Measurements from ENCODE around the gene RNF17. TPM values are rescaled to one million over a fixed set of nuclear protein-coding genes. Genes with fewer than 3 reads are reported as not detected.
"Not testable (repeated sequence)": the region's sequence is repeated elsewhere in the genome, so short reads cannot be mapped to it uniquely, and the experiment has no call there.

RNF17 gene
- total RNA-seq, 3 donors from 2014 or later = 0.29 TPM; not detected in 2

GRCh38 chr13:24827799-24828198, 63.8 kb downstream of the RNF17 start:
- Histone ChIP-seq H3K27ac (no peak overlapping the region), H3K27me3 (no peaks in the 10 kb centered on the region), H3K4me1 (no peaks in the 10 kb centered on the region), H3K4me3 (no peak overlapping the region), H3K9me3 (no peaks in the 10 kb centered on the region), H3K36me3 (no peaks in the 10 kb centered on the region)
- TF ChIP-seq POLR2AphosphoS5 (IDR thresholded peaks at IDR 0.05) = no peak
- TF ChIP-seq POLR2A (IDR thresholded peaks at IDR 0.05) = no peak
- TF ChIP-seq CTCF (IDR thresholded peaks at IDR 0.05) = no peak
- intact Hi-C loops (cut with DNase I; ENCODE audit: low total_unique reads) = no loop called here
- DNase-seq (ENCODE audit: low spot score in 2 of 2) = no peak

GRCh38 chr13:24834902-24835510, 71.0 kb downstream of the RNF17 start:
- Histone ChIP-seq H3K4me3 (no peak overlapping the region), H3K4me1 (no peaks in the 10 kb centered on the region), H3K36me3 (no peaks in the 10 kb centered on the region), H3K27ac (no peak overlapping the region), H3K27me3 (no peaks in the 10 kb centered on the region), H3K9me3 (no peaks in the 10 kb centered on the region)
- TF ChIP-seq POLR2AphosphoS5 (IDR thresholded peaks at IDR 0.05) = no peak
- no peak for TF ChIP-seq CTCF (IDR thresholded peaks at IDR 0.05)
- no peak for TF ChIP-seq POLR2A (IDR thresholded peaks at IDR 0.05)
- intact Hi-C loops (cut with DNase I; ENCODE audit: low total_unique reads) = no loop called here
- no peak for DNase-seq (ENCODE audit: low spot score in 2 of 2)

GRCh38 chr13:24837528-24837927, 73.6 kb downstream of the RNF17 start:
- H3K4me1 ChIP-seq; intact Hi-C loops (cut with DNase I; ENCODE audit: low total_unique reads); DNase-seq (ENCODE audit: low spot score in 2 of 2): not testable (repeated sequence)

GRCh38 chr13:24842549-24843274, 78.7 kb downstream of the RNF17 start:
- Histone ChIP-seq H3K27ac (no peak overlapping the region), H3K27me3 (no peaks in the 10 kb centered on the region), H3K9me3 (no peaks in the 10 kb centered on the region), H3K4me1 (no peaks in the 10 kb centered on the region), H3K36me3 (no peaks in the 10 kb centered on the region), H3K4me3 (no peak overlapping the region)
- TF ChIP-seq POLR2A (IDR thresholded peaks at IDR 0.05) = no peak
- no peak for TF ChIP-seq POLR2AphosphoS5 (IDR thresholded peaks at IDR 0.05)
- no peak for TF ChIP-seq CTCF (IDR thresholded peaks at IDR 0.05)
- intact Hi-C loops (cut with DNase I; ENCODE audit: low total_unique reads) = no loop called here
- no peak for DNase-seq (ENCODE audit: low spot score in 2 of 2)

More at GRCh38 chr13:24837528-24837927, 73.6 kb downstream of the RNF17 start:
- H3K4me3 ChIP-seq, H3K36me3 ChIP-seq, H3K27me3 ChIP-seq, H3K27ac ChIP-seq, H3K9me3 ChIP-seq: not testable (repeated sequence)

- Histone ChIP-seq H3K4me3 (no peak overlapping the region), H3K36me3 (no peaks in the 10 kb centered on the region), H3K27ac (no peak overlapping the region), H3K9me3 (no peaks in the 10 kb centered on the region), H3K27me3 (no peaks in the 10 kb centered on the region), H3K4me1 (no peaks in the 10 kb centered on the region)
- TF ChIP-seq POLR2A (IDR thresholded peaks at IDR 0.05) (no peak), POLR2AphosphoS5 (IDR thresholded peaks at IDR 0.05) (no peak), CTCF (IDR thresholded peaks at IDR 0.05) (no peak)
- DNase-seq (ENCODE audit: low spot score in 2 of 2) = no peak
- intact Hi-C loops (cut with DNase I; ENCODE audit: low total_unique reads) = no loop called here
Measured at GRCh38 chr13:24851546-24851945, 87.6 kb downstream of the RNF17 start.
